Glutamatergic neuron (in vitro differentiated cells): ENCODE data around the gene SLAMF7. TPM values are rescaled to one million over a fixed set of nuclear protein-coding genes. Genes with fewer than 3 reads are reported as not detected.

ENCODE experiments used
- DNase-seq: peaks from one replicate; pipeline ENCODE4 v3.0.0; 2022
- H3K27ac Mint-ChIP-seq: one replicate; pipeline ENCODE4 v1.8.0; 2020; ENCODE audit warnings: mild to moderate bottlenecking, mixed read lengths, inconsistent platforms; ENCODE audit not compliant: unreplicated experiment
- H3K27me3 Mint-ChIP-seq: one replicate; pipeline ENCODE4 v1.8.0; 2020; ENCODE audit warnings: mild to moderate bottlenecking, moderate library complexity, mixed read lengths, inconsistent platforms; ENCODE audit not compliant: unreplicated experiment
- H3K36me3 Mint-ChIP-seq: one replicate; pipeline ENCODE4 v1.8.0; 2020; ENCODE audit warnings: mild to moderate bottlenecking, mixed read lengths, inconsistent platforms; ENCODE audit not compliant: unreplicated experiment
- H3K4me1 Mint-ChIP-seq: one replicate; pipeline ENCODE4 v1.8.0; 2020; ENCODE audit warnings: mild to moderate bottlenecking, low read depth, mixed read lengths, inconsistent platforms; ENCODE audit not compliant: unreplicated experiment
- H3K4me3 Mint-ChIP-seq: one replicate; pipeline ENCODE4 v1.8.0; 2020; ENCODE audit warnings: mild to moderate bottlenecking, mixed read lengths, inconsistent platforms; ENCODE audit not compliant: unreplicated experiment
- H3K9me3 Mint-ChIP-seq: one replicate; pipeline ENCODE4 v1.8.0; 2020; ENCODE audit warnings: mild to moderate bottlenecking, moderate library complexity, mixed read lengths, inconsistent platforms; ENCODE audit not compliant: unreplicated experiment
- CTCF ChIP-seq: fragments of 200-600 bp; sonication (generic); IDR thresholded peaks from one replicate; pipeline ENCODE4 v1.5.0; 2021; ENCODE audit not compliant: partially characterized antibody, unreplicated experiment
- total RNA-seq: library from RNA; stranded (reverse); fragmentation: NEBNext Ultra II Directional; extraction: Animal tissue kit (Norgen Biotek cat#: 25700); gene quantifications from one replicate; pipeline ENCODE4 v1.2.1, GENCODE V29; 2021; ENCODE audit not compliant: unreplicated experiment

SLAMF7 gene
- total RNA-seq, 1 donor from 2014 or later = not detected

- H3K9me3 Mint-ChIP-seq = no peaks in the 10 kb centered on the region
- no peak overlapping the region for H3K27ac Mint-ChIP-seq
- H3K36me3 Mint-ChIP-seq = no peaks in the 10 kb centered on the region
- H3K27me3 Mint-ChIP-seq = peaks cover 3% of the 10 kb centered on the region
- no peak for DNase-seq
- no peak overlapping the region for H3K4me3 Mint-ChIP-seq
- TF ChIP-seq CTCF = no peak
- no peaks in the 10 kb centered on the region for H3K4me1 Mint-ChIP-seq
Measured at GRCh38 chr1:160706526-160707235, 32.4 kb upstream of the SLAMF7 start.

GRCh38 chr1:160707236-160708064 lies 31.6 kb upstream of the SLAMF7 start:
- no peaks in the 10 kb centered on the region for H3K9me3 Mint-ChIP-seq
- DNase-seq = no peak
- H3K4me3 Mint-ChIP-seq = no peak overlapping the region
- H3K27ac Mint-ChIP-seq = no peak overlapping the region
- peaks cover 3% of the 10 kb centered on the region for H3K27me3 Mint-ChIP-seq
- H3K4me1 Mint-ChIP-seq = no peaks in the 10 kb centered on the region
- no peak for TF ChIP-seq CTCF
- no peaks in the 10 kb centered on the region for H3K36me3 Mint-ChIP-seq

GRCh38 chr1:160708118-160708517 lies 30.9 kb upstream of the SLAMF7 start:
- Mint-ChIP-seq H3K4me1 (no peaks in the 10 kb centered on the region), H3K27me3 (peaks cover 3% of the 10 kb centered on the region), H3K9me3 (no peaks in the 10 kb centered on the region), H3K27ac (no peak overlapping the region), H3K4me3 (no peak overlapping the region), H3K36me3 (no peaks in the 10 kb centered on the region)
- TF ChIP-seq CTCF = no peak
- DNase-seq = no peak

DNA sequence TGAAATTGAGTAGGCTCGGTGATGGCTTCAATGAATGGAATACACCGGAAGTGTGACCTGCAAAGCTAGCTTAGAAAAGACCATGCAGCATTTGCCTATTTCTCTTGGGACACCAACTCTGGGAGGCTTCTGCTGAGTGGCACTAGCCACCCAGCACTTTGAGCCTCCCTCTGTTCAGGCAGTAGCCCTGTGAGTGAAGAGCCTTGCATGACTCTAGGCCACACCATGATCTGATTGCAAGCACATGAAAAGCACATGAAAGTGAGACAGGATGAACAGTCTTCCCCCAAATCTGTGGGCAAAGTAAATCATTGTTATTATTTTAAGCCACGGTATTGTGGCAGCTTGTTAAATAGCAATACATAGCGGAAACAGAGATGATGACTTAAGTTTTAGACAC lies 30.2 kb upstream of the SLAMF7 start:
- DNase-seq = no peak
- no peak overlapping the region for H3K4me3 Mint-ChIP-seq
- no peaks in the 10 kb centered on the region for H3K9me3 Mint-ChIP-seq
- no peak overlapping the region for H3K27ac Mint-ChIP-seq
- no peaks in the 10 kb centered on the region for H3K4me1 Mint-ChIP-seq
- peaks cover 3% of the 10 kb centered on the region for H3K27me3 Mint-ChIP-seq
- no peak for TF ChIP-seq CTCF
- no peaks in the 10 kb centered on the region for H3K36me3 Mint-ChIP-seq

DNA sequence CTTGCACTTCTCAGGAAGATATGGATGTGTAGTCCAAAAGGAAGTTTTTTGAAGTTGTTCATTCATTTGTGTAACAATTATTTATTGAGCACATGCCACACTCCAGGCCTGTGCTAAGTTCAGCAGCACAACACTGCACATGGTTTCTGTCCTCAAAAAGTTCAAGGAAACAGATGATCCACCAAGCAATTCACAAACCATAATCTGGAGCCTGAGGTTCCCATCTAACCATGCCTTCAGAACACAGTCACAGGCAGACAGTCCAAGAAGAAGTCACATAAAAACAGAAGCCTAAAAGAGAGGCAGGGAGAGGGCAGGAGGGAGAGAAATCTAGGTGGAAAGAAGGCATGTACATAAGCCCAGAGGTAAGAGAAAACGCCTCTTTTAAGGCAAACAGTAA lies 29.3 kb upstream of the SLAMF7 start:
- TF ChIP-seq CTCF = no peak
- H3K9me3 Mint-ChIP-seq = no peaks in the 10 kb centered on the region
- DNase-seq = no peak
- no peaks in the 10 kb centered on the region for H3K36me3 Mint-ChIP-seq
- no peaks in the 10 kb centered on the region for H3K4me1 Mint-ChIP-seq
- peaks cover 3% of the 10 kb centered on the region for H3K27me3 Mint-ChIP-seq
- H3K27ac Mint-ChIP-seq = no peak overlapping the region
- no peak overlapping the region for H3K4me3 Mint-ChIP-seq
